HG03378 (cell line): Measurements from ENCODE around the gene SASS6.
A peak's percentile ranks its signal among the peaks of the same experiment; 100 is the strongest.
"Not testable (repeated sequence)": the region's sequence is repeated elsewhere in the genome, so short reads cannot be mapped to it uniquely, and the experiment has no call there.

Source experiments
- ATAC-seq: cut with Tn5 transposase; IDR thresholded peaks from one replicate; pipeline ENCODE4 v1.9.1; 2021; ENCODE audit warnings: mild to moderate bottlenecking, moderate library complexity; ENCODE audit not compliant: unreplicated experiment

Gene SASS6

GRCh38 chr1:100050139-100050538 lies 82.6 kb downstream of the SASS6 start:
- ATAC-seq = no peak

- ATAC-seq = not testable (repeated sequence)
These were observed 85.5 kb downstream of the SASS6 start for GRCh38 chr1:100047235-100047708.

- no peak for ATAC-seq
These were observed 87.5 kb downstream of the SASS6 start for GRCh38 chr1:100045206-100045605.

GRCh38 chr1:100039591-100039990 lies 93.1 kb downstream of the SASS6 start:
- ATAC-seq = no peak

- ATAC-seq = peak; percentile 57
These were observed 94.0 kb downstream of the SASS6 start for GRCh38 chr1:100038660-100039287.

GRCh38 chr1:100037927-100038659 lies 94.6 kb downstream of the SASS6 start:
- peak; percentile 64 for ATAC-seq

GRCh38 chr1:100037656-100037926 lies 95.1 kb downstream of the SASS6 start:
- no peak for ATAC-seq

GRCh38 chr1:100036718-100037655 lies 95.7 kb downstream of the SASS6 start:
- ATAC-seq = no peak

- no peak for ATAC-seq
These were observed 97.5 kb downstream of the SASS6 start for GRCh38 chr1:100035214-100035613.

- ATAC-seq = no peak
These were observed 98.3 kb downstream of the SASS6 start for GRCh38 chr1:100034470-100034869.
